ELF-1 (cell line): ENCODE results near the gene MICALL1.

Source experiments
- DNase-seq: peaks from one replicate; pipeline ENCODE4 v3.0.0-alpha.2; 2016; ENCODE audit warnings: low read depth, low spot score

The MICALL1 gene

GRCh38 chr22:37905534-37906363, at the start of gene MICALL1:
TSS of gene MICALL1 (plus strand) at chr22:37906297. CDS start at chr22:37906423, 126 bp downstream.
- peak; percentile 62 for DNase-seq

- no peak for DNase-seq
These were observed 45.2 kb upstream of the MICALL1 start for GRCh38 chr22:37860796-37861421.

GRCh38 chr22:37862570-37863325, 43.3 kb upstream of the MICALL1 start:
- no peak for DNase-seq

GRCh38 chr22:37865510-37865909, 40.6 kb upstream of the MICALL1 start:
- no peak for DNase-seq

GRCh38 chr22:37870273-37870672, 35.8 kb upstream of the MICALL1 start:
- DNase-seq, result no peak

- DNase-seq, result no peak
These were observed 25.2 kb upstream of the MICALL1 start for GRCh38 chr22:37880668-37881440.

GRCh38 chr22:37884420-37884819, 21.7 kb upstream of the MICALL1 start:
- DNase-seq, result no peak

GRCh38 chr22:37887584-37888378, 18.3 kb upstream of the MICALL1 start:
- peak; percentile 97 for DNase-seq

GRCh38 chr22:37891926-37892325, 14.2 kb upstream of the MICALL1 start:
- no peak for DNase-seq

GRCh38 chr22:37892566-37893335, 13.3 kb upstream of the MICALL1 start:
- DNase-seq, result no peak

GRCh38 chr22:37893583-37893983, 12.5 kb upstream of the MICALL1 start:
- DNase-seq, result no peak

GRCh38 chr22:37894939-37895670, 11.0 kb upstream of the MICALL1 start:
- DNase-seq, result peak; percentile 94

GRCh38 chr22:37896181-37896592, 9.9 kb upstream of the MICALL1 start:
- DNase-seq, result peak; percentile 67

- DNase-seq, result peak; percentile 36
These were observed 9.2 kb upstream of the MICALL1 start for GRCh38 chr22:37896939-37897338.

- no peak for DNase-seq
These were observed 8.3 kb upstream of the MICALL1 start for GRCh38 chr22:37897807-37898206.

- peak; percentile 78 for DNase-seq
These were observed 7.5 kb upstream of the MICALL1 start for GRCh38 chr22:37898441-37899181.

GRCh38 chr22:37904572-37905533, 1.2 kb upstream of the MICALL1 start:
- DNase-seq, result peak; percentile 88
